Measurements from ENCODE around the gene AGO4.

DNA sequence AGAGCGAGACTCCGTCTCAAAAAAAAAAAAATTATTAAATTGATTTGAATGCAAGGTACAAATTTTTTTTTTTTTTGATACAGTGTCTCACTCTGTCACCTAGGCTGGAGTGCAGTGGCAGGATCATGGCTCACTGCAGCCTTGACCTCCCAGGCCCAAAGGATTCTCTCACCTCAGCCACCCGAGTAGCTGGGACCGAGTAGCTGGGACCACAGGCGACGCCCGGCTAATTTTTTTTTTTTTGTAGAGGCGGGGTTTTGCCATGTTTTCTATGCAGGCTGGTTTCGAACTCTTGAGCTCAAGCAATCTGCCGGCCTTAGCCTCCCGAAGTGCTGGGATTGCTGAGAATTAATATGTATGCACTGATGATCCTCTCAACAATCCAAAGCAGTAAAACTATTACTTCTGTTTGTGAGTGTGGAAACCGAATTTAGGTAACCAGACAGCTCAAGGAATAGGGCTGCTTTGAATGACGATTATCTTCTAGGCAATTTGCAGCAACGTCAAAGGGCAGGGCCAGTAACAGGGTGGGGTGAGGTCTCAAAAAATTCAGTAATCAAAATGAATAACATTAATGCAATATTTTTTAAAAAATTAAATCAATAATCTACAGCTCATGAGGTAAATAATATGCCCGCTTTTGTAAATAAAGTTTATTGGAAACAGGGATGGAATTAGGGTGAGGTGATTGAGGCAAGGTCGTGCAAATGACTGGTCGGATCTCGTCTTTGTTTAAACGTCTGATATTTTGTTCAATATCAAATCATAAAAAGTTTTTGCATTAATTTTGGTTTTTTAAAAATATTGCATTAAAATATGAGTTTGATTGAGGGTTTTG lies 39.2 kb upstream of the AGO4 start:
- TF ChIP-seq, protein P1, sequence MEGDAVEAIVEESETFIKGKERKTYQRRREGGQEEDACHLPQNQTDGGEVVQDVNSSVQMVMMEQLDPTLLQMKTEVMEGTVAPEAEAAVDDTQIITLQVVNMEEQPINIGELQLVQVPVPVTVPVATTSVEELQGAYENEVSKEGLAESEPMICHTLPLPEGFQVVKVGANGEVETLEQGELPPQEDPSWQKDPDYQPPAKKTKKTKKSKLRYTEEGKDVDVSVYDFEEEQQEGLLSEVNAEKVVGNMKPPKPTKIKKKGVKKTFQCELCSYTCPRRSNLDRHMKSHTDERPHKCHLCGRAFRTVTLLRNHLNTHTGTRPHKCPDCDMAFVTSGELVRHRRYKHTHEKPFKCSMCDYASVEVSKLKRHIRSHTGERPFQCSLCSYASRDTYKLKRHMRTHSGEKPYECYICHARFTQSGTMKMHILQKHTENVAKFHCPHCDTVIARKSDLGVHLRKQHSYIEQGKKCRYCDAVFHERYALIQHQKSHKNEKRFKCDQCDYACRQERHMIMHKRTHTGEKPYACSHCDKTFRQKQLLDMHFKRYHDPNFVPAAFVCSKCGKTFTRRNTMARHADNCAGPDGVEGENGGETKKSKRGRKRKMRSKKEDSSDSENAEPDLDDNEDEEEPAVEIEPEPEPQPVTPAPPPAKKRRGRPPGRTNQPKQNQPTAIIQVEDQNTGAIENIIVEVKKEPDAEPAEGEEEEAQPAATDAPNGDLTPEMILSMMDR (IDR thresholded peaks at IDR 0.05; ENCODE audit: low read length) = no peak
- TF ChIP-seq EZH2 (IDR thresholded peaks at IDR 0.05; ENCODE audit: borderline replicate concordance, low read length) = no peak
